T-helper 22 cell (primary cell): ENCODE results near the gene BZW2.
A peak's percentile ranks its signal among the peaks of the same experiment; 100 is the strongest.

Source experiments
- DNase-seq: peaks from one replicate; pipeline ENCODE4 v3.0.0-alpha.2; 2020; ENCODE audit warnings: low read depth

Gene BZW2

DNA sequence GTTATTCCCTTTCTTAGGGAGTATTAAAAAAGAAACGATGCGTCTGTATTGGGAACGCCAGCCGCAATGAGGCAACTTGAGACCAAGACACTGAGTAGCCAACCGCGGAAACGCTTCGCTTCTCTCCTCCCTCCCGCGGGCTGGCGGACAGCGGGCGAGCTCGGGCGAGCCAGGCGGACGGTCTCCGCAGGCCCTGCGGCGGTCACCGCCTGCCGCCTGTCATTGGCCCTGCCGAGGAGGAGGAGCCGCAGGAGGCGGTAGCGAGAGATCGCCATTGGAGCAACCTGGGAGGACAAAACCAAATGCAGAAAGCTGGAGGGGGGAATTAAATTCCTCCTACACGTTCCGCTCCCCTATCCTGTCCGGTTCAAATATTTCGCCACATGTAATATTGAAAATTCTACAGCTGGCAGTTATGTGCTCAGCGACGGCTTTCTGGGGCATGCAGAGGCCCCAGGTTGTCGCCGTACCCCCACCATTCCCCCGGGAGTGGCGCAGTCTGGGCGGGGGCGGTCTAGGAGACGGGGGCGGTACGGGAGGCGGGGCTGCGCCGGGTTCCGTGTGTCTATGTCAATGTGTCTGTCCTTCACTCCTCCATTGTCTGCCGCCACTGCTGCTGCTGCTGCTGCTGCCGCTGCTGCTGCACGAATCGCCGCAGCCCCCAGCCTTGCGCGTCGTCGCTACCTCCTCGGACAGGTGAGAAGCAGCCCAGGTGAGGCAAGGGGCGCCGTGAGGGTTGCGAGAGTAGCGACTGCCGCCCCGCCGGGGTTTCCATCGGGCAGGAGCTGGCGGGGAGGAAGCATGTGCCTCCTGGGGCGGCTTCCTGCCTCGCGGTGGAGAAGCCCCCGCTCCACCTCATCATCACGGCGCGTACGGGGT is at the start of gene BZW2, which contains the start of gene ANKMY2:
TSS of gene BZW2 (plus strand) at position 589 of the 879 bp plus-strand sequence. CDS start 19,263 bp downstream, outside the sequence.
TSS of gene ANKMY2 (minus strand) at position 162 of the 879 bp plus-strand sequence. CDS start 181 bp downstream, outside the sequence.
- DNase-seq = peak; percentile 88

DNA sequence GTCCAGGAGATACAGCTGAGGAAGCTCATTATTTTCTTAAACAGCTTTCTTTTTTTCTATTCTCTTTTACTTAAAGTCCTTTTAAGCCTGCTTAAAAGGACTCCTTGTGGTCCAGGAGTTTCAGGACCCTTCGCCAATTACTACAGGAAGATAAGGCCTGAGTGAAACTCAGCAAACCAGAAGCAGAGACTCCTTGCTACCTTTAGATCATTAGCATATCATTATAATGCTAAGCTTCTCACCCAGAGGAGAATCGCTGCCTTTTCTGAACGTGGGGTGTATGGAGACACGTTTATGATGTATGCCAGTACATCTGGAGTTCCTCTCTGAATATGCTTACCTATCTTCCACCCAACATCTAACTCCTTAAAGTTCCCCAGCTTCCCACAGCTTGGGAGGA is 48.0 kb upstream of the BZW2 start:
- no peak for DNase-seq

- DNase-seq = no peak
These were observed 46.1 kb upstream of the BZW2 start for GRCh38 chr7:16599860-16600259.

- no peak for DNase-seq
These were observed 42.3 kb upstream of the BZW2 start for GRCh38 chr7:16603633-16604032.

DNA sequence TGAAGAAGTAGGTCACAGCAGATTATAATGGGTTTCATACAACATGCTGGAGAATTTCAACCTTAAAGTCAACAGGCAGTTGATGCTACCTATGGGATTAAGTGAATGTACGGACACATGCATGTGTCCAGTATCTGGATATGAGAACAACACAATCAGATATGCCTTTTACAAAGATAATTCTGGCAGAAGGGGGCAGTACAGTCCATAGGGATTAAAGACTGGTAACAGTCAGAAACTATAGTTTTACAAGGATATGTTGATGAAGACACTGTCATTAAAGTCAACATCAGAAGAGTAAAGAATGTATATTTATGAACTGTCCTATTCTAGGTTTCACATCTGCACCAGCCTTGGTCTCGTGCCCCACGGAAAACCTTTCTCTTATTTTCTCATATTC is 41.9 kb upstream of the BZW2 start:
- DNase-seq = no peak

DNA sequence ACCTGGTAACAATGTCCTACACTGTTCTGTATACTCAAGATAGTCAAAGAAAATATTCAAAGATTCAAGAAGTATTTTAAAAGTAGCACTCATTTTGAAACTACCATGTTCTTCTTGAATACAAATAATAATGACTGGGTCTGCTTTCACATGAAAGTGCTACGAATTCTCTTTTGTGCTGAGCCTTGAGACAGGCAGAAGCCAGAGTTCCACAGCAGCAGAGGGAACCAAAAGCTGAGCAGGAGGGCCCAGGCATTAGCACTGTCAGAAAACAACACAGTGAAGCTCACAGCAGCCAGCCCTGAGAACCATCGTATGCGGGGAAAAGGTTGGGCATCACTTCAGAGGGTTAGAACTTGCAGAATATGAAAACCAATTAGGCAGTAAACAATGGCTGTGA is 39.3 kb upstream of the BZW2 start:
- no peak for DNase-seq

DNA sequence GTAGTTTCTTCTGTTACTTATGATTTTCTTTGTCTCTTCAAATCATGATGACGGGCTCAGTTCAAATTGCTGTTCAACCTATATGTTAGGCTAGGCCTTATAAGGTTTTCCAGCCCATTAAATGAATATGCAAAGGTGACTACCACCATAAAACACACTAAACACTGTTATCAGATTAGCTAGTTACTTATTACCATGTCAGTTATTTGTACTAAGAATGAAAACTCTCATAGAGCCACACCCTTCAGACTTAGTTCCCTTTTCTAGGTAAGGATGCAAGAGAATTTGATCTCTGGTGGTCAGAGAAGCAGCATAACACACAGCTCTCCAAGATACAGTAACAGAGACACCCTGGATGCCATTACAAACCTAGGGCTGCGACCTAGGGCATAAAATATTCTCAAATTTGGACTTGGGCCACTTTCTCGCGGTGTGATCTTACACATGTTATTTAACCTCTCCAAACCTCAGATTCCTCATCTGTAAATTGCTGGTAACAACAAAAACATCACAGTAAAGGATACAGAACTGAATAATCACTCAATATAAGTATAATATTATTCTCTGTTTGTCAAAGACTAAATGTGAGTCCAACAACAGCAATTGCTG is 36.0 kb upstream of the BZW2 start:
- no peak for DNase-seq

- DNase-seq = no peak
These were observed 34.3 kb upstream of the BZW2 start for GRCh38 chr7:16611711-16612110.

- DNase-seq = no peak
These were observed 30.8 kb upstream of the BZW2 start for GRCh38 chr7:16615228-16615627.

GRCh38 chr7:16616122-16616521 is 29.9 kb upstream of the BZW2 start:
- DNase-seq = no peak

DNA sequence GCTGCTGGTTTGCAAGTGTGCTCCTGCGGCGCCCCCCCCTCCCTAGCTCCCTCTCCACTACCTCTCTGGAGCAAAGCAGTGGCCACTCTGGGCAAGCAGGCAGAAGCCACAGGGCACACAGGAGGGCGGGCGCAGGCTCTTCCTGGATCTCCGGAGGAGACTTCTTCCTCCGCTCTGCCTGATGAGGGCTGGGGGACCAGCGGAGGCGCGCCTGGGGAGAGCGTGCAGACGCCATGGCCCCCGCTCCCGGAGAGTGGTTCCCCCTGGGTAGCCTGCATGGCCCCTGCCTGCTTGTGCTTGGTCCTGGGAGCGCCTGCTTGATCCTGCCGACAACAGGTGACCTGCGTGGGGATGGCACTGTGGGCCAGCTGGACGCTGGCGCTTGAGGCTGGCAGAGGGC is 29.4 kb upstream of the BZW2 start:
- DNase-seq = no peak

DNA sequence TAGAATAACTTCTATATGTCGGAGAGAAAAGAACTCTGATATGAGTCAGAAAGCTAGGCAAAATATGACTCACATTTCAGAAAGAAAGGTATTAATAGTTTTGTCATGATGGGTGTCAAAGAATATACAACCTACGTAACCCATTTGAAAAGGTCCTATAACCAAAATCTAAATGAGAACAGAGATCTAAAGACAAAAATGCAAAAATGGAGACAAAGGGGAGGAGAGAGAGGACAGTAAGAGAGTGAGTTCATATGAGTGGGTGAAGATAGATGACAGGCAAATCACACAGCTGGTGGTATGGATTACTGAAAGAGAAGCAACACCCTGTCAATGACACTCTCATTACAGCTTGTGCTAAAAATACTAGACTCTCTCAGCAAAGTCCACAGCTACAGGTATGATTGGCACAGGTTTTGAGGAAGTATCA is 26.0 kb upstream of the BZW2 start:
- DNase-seq = no peak

DNA sequence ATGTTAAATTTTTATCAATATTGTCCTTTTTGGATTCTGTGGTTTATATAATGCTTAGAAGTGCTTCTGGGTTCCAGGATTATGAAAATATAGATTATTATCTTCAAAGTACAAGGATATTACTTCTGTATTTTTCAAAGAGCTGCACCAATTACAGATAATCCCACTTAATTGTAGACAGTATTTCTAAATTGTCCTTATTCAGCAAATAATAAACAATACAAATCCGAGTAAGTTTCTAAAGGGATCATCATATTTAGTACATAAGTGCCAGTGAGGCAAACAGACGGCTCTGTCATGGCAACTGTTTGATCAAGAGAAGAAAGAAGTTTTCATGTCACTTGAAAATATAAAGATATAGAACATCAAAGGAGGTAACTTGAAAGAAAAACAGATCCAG is 19.6 kb upstream of the BZW2 start:
- DNase-seq = no peak

GRCh38 chr7:16627236-16627635 is 18.7 kb upstream of the BZW2 start:
- no peak for DNase-seq

DNA sequence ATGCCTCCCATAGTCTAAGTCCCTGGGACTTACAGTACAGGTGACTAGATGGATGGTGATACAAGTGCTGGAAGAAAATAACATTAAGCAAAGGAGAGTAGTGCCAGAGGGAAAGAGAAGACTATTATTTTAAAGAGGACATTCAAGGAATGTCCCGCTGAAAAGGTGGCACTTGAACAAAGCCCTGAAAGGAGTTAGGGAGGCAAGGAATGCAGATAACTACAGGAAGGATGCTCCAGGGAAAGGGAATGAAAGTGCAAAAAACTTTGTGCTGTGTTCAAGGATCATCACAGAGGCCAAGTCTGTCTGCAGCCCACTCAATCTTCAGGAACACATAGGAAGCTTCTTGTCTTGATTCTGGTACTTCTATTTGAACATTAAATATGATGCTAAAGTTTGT is 15.3 kb upstream of the BZW2 start:
- DNase-seq = no peak

- no peak for DNase-seq
These were observed 11.7 kb upstream of the BZW2 start for GRCh38 chr7:16634271-16634738.

- DNase-seq = no peak
These were observed 9.4 kb upstream of the BZW2 start for GRCh38 chr7:16636555-16637101.

DNA sequence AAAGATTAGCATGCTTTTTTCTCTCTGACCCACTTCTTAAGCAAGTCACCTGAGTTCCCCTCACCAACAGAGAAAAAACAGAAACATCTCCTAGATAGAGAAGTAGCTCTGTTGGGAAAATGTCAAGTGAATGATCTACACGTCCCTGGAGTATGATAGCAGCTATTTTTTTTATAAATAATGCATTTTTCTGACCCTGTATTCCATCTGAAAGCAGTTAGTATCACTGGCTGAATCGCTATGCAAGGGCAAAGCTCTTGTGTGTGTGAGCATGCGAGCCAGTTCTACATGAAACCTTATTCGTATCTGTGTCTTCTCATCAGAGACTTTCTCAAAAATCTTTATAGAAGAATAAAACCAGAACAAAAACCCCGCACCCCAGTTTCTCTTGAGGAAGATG is 8.6 kb upstream of the BZW2 start:
- no peak for DNase-seq

DNA sequence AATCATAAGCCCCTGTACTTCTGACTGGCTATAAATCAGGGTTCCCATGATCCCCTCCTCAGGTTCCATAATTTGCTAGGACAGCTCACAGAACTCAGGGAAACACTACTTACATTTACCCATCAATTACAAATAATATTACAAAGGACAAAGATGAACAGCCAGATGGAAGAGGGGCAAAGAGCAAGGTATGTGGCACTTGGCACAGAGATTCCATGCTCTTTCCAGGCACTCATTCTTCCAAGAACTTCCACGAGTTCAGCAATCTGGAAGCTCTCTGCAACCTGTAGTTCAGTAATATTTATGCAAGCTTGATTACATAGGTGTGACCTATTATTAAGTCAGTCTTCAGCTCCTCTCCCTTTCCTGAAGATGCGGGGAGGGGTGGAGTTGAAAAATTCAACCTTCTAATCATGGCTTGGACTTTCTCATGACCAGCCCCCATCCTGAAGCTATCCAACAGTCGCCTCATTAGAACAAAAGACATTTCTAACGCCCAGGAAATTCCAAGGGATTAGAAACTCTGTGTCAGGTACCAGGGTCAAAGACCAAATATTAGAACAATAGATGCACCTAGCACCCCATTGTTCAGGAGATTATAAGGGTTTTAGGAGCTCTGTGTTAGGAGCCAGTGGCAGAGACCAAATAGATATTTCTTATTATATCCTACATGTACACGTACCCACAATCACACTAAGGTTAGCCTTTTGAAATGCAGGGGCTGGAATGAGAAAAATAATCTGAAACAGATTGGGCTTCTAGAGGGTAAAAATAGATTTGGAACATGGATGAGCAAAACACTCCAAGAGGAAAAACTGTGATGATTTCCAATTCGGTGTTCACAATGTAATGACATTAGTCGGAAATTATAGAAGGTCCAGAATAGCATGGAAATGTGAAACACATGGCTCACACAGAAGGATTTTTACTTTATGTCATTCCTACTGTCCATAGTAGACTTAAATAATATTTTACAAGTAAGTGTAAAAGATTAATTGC is 7.4 kb upstream of the BZW2 start:
- DNase-seq = no peak

DNA sequence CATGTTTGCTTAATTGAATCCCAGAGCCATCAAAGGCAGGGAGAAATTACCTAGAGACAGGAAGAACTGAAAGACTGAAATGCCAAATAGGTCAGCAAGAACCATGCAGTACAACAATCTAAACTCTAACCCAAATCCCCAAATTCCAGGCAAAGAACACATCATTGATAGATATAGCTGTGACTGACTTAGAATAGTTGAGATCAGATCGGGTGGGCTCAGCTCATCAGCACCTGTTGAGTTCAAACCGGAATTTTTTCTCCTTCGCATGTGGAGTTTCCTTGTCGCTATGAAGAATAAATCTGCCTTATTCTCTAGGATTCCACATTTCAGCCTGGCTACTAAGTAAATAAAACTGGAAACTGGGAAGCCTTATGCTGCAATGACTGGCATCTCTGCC is 1.8 kb upstream of the BZW2 start:
- no peak for DNase-seq

GRCh38 chr7:16644636-16645592 is 1.1 kb upstream of the BZW2 start:
- peak; percentile 41 for DNase-seq
